Thyroid gland (tissue), 4 donors: ENCODE measurements around the gene NFYB.

Source experiments
- POLR2A ChIP-seq, 2 donors: fragments of 450-650 bp; IDR thresholded peaks; one replicate each; pipeline ENCODE4 v1.6.1; 2017; ENCODE audit warnings: antibody characterized with exemption in 2 of 2, mild to moderate bottlenecking in 2 of 2, moderate library complexity in 1 of 2
- TF ChIP-seq, protein P1 (sequence below), 6 experiments: fragments of 200-600 bp in 3 of 6; fragments of 450-650 bp in 3 of 6; sonication (generic) in 3 of 6; IDR thresholded peaks; one replicate each; pipeline ENCODE4 v1.5.1; 2016 to 2019; ENCODE audit warnings: antibody characterized with exemption in 6 of 6, mild to moderate bottlenecking in 2 of 6, inconsistent platforms in 1 of 6, moderate library complexity in 1 of 6

DNA sequence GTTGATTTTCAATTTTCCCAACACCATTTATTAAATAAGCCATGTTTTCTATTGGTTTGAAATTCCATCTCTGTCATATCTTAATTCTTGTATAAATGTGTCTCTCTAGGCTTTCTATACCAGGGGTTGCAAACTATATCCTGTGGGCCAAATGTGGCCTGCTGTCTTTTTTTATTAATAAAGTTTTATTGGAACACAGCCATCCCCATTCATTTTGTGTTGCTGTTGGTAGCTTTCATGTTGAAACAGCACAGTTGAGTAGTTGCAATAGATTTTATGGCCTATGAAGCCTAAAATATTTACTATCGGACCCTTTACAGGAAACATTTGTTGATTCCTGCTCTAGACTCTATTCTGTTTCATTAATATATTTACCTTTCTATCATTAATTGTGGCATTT is 64.3 kb downstream of the NFYB start:
- TF ChIP-seq, protein P1, sequence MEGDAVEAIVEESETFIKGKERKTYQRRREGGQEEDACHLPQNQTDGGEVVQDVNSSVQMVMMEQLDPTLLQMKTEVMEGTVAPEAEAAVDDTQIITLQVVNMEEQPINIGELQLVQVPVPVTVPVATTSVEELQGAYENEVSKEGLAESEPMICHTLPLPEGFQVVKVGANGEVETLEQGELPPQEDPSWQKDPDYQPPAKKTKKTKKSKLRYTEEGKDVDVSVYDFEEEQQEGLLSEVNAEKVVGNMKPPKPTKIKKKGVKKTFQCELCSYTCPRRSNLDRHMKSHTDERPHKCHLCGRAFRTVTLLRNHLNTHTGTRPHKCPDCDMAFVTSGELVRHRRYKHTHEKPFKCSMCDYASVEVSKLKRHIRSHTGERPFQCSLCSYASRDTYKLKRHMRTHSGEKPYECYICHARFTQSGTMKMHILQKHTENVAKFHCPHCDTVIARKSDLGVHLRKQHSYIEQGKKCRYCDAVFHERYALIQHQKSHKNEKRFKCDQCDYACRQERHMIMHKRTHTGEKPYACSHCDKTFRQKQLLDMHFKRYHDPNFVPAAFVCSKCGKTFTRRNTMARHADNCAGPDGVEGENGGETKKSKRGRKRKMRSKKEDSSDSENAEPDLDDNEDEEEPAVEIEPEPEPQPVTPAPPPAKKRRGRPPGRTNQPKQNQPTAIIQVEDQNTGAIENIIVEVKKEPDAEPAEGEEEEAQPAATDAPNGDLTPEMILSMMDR (IDR thresholded peaks at IDR 0.05), result no peak
- TF ChIP-seq POLR2A (IDR thresholded peaks at IDR 0.05), result no peak
